ENCODE data around the gene MSANTD1.
A peak's percentile ranks its signal among the peaks of the same experiment; 100 is the strongest.

MSANTD1 gene

GRCh38 chr4:3233391-3234071, 15.4 kb upstream of the MSANTD1 start:
- TF ChIP-seq PPARA (CRISPR knock-in tag; IDR thresholded peaks at IDR 0.05; ENCODE audit: borderline replicate concordance), result no peak
- TF ChIP-seq TCF4 (CRISPR knock-in tag; IDR thresholded peaks at IDR 0.05; ENCODE audit: borderline replicate concordance), result no peak
- TF ChIP-seq ZNF70 (CRISPR knock-in tag; IDR thresholded peaks at IDR 0.05), result no peak
- TF ChIP-seq ZNF8 (CRISPR knock-in tag; IDR thresholded peaks at IDR 0.05), result no peak
- TF ChIP-seq BACH2 (CRISPR knock-in tag; IDR thresholded peaks at IDR 0.05; ENCODE audit: borderline replicate concordance), result no peak
- TF ChIP-seq ZFP3 (CRISPR knock-in tag; IDR thresholded peaks at IDR 0.05), result no peak
- no peak for TF ChIP-seq ARNTL (CRISPR knock-in tag; IDR thresholded peaks at IDR 0.05; ENCODE audit: borderline replicate concordance, low read depth)
- TF ChIP-seq ZNF565 (CRISPR knock-in tag; conservative IDR thresholded peaks at IDR 0.05; ENCODE audit: low read depth), result no peak

DNA sequence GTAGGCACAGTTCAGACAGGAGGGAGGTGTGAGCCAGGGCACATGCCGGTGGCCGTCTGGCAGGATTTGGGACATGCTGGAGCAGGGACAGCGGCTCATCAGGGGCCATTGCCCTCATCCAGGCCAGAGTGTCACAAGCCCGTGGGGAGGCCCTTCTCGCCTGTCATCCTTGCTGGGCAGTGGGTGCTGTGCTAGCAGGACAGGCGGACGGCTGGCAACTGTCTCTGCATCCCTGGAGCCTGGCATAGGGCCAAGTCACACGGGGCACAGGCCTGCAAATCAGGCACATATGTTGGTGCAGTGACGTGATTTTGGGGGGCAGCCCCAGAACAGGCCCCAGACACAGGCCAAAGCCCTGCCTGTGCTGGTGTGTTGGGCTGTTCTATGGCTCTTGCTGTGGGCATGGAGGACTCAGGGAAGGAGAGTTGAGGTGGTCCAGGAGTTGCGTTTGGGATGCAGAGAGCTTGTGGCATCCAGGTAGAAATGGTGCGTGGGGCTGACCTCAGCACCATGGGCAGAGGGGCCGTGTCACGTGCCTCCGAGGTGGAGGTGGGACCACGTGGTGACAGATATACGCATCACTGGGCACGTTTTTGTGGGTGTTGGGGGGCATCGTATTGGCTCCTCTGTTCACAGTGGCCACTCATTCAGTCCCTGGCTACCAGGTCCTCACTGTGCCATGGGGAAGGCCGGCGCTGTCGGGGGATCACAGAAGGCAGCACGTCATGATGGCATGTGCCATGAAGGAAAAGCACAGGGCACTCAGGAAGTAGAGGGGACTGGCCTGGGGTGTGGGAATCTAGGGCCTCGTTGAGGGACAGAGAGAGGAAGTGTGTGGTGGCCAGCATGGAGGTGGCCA, 14.6 kb upstream of the MSANTD1 start:
- TF ChIP-seq, protein P1, sequence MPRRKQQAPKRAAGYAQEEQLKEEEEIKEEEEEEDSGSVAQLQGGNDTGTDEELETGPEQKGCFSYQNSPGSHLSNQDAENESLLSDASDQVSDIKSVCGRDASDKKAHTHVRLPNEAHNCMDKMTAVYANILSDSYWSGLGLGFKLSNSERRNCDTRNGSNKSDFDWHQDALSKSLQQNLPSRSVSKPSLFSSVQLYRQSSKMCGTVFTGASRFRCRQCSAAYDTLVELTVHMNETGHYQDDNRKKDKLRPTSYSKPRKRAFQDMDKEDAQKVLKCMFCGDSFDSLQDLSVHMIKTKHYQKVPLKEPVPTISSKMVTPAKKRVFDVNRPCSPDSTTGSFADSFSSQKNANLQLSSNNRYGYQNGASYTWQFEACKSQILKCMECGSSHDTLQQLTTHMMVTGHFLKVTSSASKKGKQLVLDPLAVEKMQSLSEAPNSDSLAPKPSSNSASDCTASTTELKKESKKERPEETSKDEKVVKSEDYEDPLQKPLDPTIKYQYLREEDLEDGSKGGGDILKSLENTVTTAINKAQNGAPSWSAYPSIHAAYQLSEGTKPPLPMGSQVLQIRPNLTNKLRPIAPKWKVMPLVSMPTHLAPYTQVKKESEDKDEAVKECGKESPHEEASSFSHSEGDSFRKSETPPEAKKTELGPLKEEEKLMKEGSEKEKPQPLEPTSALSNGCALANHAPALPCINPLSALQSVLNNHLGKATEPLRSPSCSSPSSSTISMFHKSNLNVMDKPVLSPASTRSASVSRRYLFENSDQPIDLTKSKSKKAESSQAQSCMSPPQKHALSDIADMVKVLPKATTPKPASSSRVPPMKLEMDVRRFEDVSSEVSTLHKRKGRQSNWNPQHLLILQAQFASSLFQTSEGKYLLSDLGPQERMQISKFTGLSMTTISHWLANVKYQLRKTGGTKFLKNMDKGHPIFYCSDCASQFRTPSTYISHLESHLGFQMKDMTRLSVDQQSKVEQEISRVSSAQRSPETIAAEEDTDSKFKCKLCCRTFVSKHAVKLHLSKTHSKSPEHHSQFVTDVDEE (CRISPR knock-in tag; IDR thresholded peaks at IDR 0.05), result no peak
- no peak for TF ChIP-seq CSDC2 (CRISPR knock-in tag; IDR thresholded peaks at IDR 0.05)
- TF ChIP-seq ZFP30 (CRISPR knock-in tag; IDR thresholded peaks at IDR 0.05), result no peak
- ATAC-seq, result peak; percentile 17; the same call in 1 of the 3 replicates

More at GRCh38 chr4:3233391-3234071, 15.4 kb upstream of the MSANTD1 start:
- ATAC-seq, result peak; percentile 43; the same call in 2 of the 3 replicates

DNA sequence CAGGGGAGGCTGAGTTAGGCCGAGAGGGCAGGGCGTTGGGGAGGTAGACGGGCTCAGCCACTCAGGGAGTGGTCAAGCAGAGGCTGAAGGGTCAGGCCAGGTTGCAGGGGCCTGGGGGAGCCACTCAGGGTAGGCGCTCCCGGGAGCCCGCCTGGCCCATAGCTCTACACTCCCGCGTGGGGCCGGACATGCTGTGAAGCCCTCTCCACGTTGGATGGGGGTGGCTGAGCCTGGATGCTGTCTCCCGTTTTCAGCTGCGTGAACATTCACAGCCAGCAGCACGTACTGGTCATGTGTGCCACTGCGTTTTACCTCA, 14.0 kb upstream of the MSANTD1 start:
- ATAC-seq, result no peak
- TF ChIP-seq GLIS3 (CRISPR knock-in tag; IDR thresholded peaks at IDR 0.05), result no peak
- no peak for TF ChIP-seq CSRNP3 (CRISPR knock-in tag; IDR thresholded peaks at IDR 0.05)
- TF ChIP-seq PPARA (CRISPR knock-in tag; IDR thresholded peaks at IDR 0.05; ENCODE audit: borderline replicate concordance), result no peak
- TF ChIP-seq ZFP3 (CRISPR knock-in tag; IDR thresholded peaks at IDR 0.05), result no peak
- no peak for TF ChIP-seq SNAI2 (CRISPR knock-in tag; IDR thresholded peaks at IDR 0.05)
- TF ChIP-seq, protein P1 (CRISPR knock-in tag; IDR thresholded peaks at IDR 0.05), result no peak
- TF ChIP-seq ESRRG (CRISPR knock-in tag; IDR thresholded peaks at IDR 0.05), result no peak
- no peak for TF ChIP-seq ZC3H10 (CRISPR knock-in tag; IDR thresholded peaks at IDR 0.05)
- no peak for TF ChIP-seq ZFP30 (CRISPR knock-in tag; IDR thresholded peaks at IDR 0.05)
- no peak for TF ChIP-seq ZNF565 (CRISPR knock-in tag; conservative IDR thresholded peaks at IDR 0.05; ENCODE audit: low read depth)
- TF ChIP-seq CSDC2 (CRISPR knock-in tag; IDR thresholded peaks at IDR 0.05), result no peak
- TF ChIP-seq RARB (CRISPR knock-in tag; IDR thresholded peaks at IDR 0.05), result no peak
- no peak for TF ChIP-seq OSR1 (CRISPR knock-in tag; IDR thresholded peaks at IDR 0.05)
- TF ChIP-seq ARNTL (CRISPR knock-in tag; IDR thresholded peaks at IDR 0.05; ENCODE audit: borderline replicate concordance, low read depth), result no peak
- TF ChIP-seq BACH2 (CRISPR knock-in tag; IDR thresholded peaks at IDR 0.05; ENCODE audit: borderline replicate concordance), result no peak
- no peak for TF ChIP-seq TCF4 (CRISPR knock-in tag; IDR thresholded peaks at IDR 0.05; ENCODE audit: borderline replicate concordance)
- TF ChIP-seq TOX (CRISPR knock-in tag; IDR thresholded peaks at IDR 0.05; ENCODE audit: borderline replicate concordance), result no peak

GRCh38 chr4:3235581-3235980, 13.4 kb upstream of the MSANTD1 start:
- TF ChIP-seq GLIS3 (CRISPR knock-in tag; IDR thresholded peaks at IDR 0.05) (no peak), OSR1 (CRISPR knock-in tag; IDR thresholded peaks at IDR 0.05) (no peak)
- no peak for ATAC-seq

Measured in SK-N-SH treated with all-trans-retinoic acid at 6 μM for 48 hours (cell line).